Stimulated activated naive CD4-positive, alpha-beta T cell treated with Interleukin-2 at 50 U/mL for 16 hours (primary cell): ENCODE results near the gene TMEM217.

Source experiments
- DNase-seq: peaks from one replicate; lab custom pipeline; 2025; lab: John Stamatoyannopoulos, UW

TMEM217 gene

GRCh38 chr6:37243131-37243815 is 14.7 kb downstream of the TMEM217 start:
- DNase-seq: no peak

- DNase-seq: no peak
Measured at GRCh38 chr6:37242429-37243052, 15.4 kb downstream of the TMEM217 start.

GRCh38 chr6:37241775-37242428 is 16.0 kb downstream of the TMEM217 start:
- no peak for DNase-seq

GRCh38 chr6:37241131-37241530 is 16.8 kb downstream of the TMEM217 start:
- no peak for DNase-seq

GRCh38 chr6:37239950-37240713 is 17.8 kb downstream of the TMEM217 start:
- DNase-seq: peak; percentile 82

- DNase-seq: no peak
Measured at GRCh38 chr6:37239526-37239925, 18.4 kb downstream of the TMEM217 start.

GRCh38 chr6:37238381-37238780 is 19.6 kb downstream of the TMEM217 start:
- no peak for DNase-seq

GRCh38 chr6:37237789-37238188 is 20.2 kb downstream of the TMEM217 start:
- DNase-seq: no peak

GRCh38 chr6:37236921-37237320 is 21.0 kb downstream of the TMEM217 start:
- no peak for DNase-seq

- DNase-seq: no peak
Measured at GRCh38 chr6:37233541-37233940, 24.4 kb downstream of the TMEM217 start.

- DNase-seq: no peak
Measured at GRCh38 chr6:37232430-37233017, 25.4 kb downstream of the TMEM217 start.

- no peak for DNase-seq
Measured at GRCh38 chr6:37230104-37230503, 27.8 kb downstream of the TMEM217 start.

GRCh38 chr6:37225350-37226169 is 32.4 kb downstream of the TMEM217 start:
- no peak for DNase-seq

- DNase-seq: no peak
Measured at GRCh38 chr6:37222992-37223391, 35.0 kb downstream of the TMEM217 start.

- DNase-seq: peak; percentile 67
Measured at GRCh38 chr6:37222125-37222967, 35.6 kb downstream of the TMEM217 start.

- no peak for DNase-seq
Measured at GRCh38 chr6:37221585-37222124, 36.3 kb downstream of the TMEM217 start.

GRCh38 chr6:37218511-37218910 is 39.4 kb downstream of the TMEM217 start:
- DNase-seq: no peak

- DNase-seq: no peak
Measured at GRCh38 chr6:37218061-37218460, 39.9 kb downstream of the TMEM217 start.

- no peak for DNase-seq
Measured at GRCh38 chr6:37212268-37212667, 45.7 kb downstream of the TMEM217 start.
